Kidney capillary endothelial cell (primary cell): ENCODE results near the gene BCAN.

Source experiments
- DNase-seq: peaks from one replicate; pipeline ENCODE4 v3.0.0-alpha.2; 2018; ENCODE audit warnings: low spot score

Gene BCAN

GRCh38 chr1:156677616-156678596 is 36.0 kb downstream of the BCAN start:
- DNase-seq: peak; percentile 84

- DNase-seq: no peak
Observed at GRCh38 chr1:156680056-156680455, 38.1 kb downstream of the BCAN start.

- DNase-seq: no peak
Observed at GRCh38 chr1:156681196-156681960, 39.5 kb downstream of the BCAN start.

- DNase-seq: no peak
Observed at GRCh38 chr1:156682166-156682890, 40.4 kb downstream of the BCAN start.

GRCh38 chr1:156684227-156684782 is 42.4 kb downstream of the BCAN start:
- DNase-seq: no peak

GRCh38 chr1:156689035-156689952 is 47.4 kb downstream of the BCAN start:
- peak; percentile 74 for DNase-seq

GRCh38 chr1:156689953-156690674 is 48.2 kb downstream of the BCAN start:
- no peak for DNase-seq

- DNase-seq: no peak
Observed at GRCh38 chr1:156690675-156691036, 48.7 kb downstream of the BCAN start.

GRCh38 chr1:156691191-156691590 is 49.3 kb downstream of the BCAN start:
- no peak for DNase-seq

- DNase-seq: no peak
Observed at GRCh38 chr1:156691665-156692440, 49.9 kb downstream of the BCAN start.

GRCh38 chr1:156692441-156692924 is 50.6 kb downstream of the BCAN start:
- no peak for DNase-seq

- no peak for DNase-seq
Observed at GRCh38 chr1:156692925-156693847, 51.3 kb downstream of the BCAN start.

GRCh38 chr1:156693848-156694689 is 52.2 kb downstream of the BCAN start:
- no peak for DNase-seq

- no peak for DNase-seq
Observed at GRCh38 chr1:156694690-156694962, 52.7 kb downstream of the BCAN start.

- no peak for DNase-seq
Observed at GRCh38 chr1:156696755-156697154, 54.8 kb downstream of the BCAN start.

- DNase-seq: no peak
Observed at GRCh38 chr1:156697481-156697880, 55.6 kb downstream of the BCAN start.

- DNase-seq: no peak
Observed at GRCh38 chr1:156698995-156699394, 57.1 kb downstream of the BCAN start.
